NCI-H1436 treated with DMSO at 0.1 percent for 48 hours (cell line): ENCODE data around the gene NOC4L.
"Not testable (repeated sequence)": the region's sequence is repeated elsewhere in the genome, so short reads cannot be mapped to it uniquely, and the experiment has no call there.

ENCODE experiments used
- DNase-seq: peaks from one replicate; lab custom pipeline; 2025; lab: John Stamatoyannopoulos, UW

Gene NOC4L

GRCh38 chr12:132144115-132144809 is at the start of gene NOC4L, which contains the start of gene DDX51:
Gene NOC4L (plus strand): TSS chr12:132144457. CDS start chr12:132144489, 32 bp downstream.
Gene DDX51 (minus strand): TSS chr12:132144319. CDS start chr12:132144296, 23 bp downstream.
- peak; percentile 37 for DNase-seq

DNA sequence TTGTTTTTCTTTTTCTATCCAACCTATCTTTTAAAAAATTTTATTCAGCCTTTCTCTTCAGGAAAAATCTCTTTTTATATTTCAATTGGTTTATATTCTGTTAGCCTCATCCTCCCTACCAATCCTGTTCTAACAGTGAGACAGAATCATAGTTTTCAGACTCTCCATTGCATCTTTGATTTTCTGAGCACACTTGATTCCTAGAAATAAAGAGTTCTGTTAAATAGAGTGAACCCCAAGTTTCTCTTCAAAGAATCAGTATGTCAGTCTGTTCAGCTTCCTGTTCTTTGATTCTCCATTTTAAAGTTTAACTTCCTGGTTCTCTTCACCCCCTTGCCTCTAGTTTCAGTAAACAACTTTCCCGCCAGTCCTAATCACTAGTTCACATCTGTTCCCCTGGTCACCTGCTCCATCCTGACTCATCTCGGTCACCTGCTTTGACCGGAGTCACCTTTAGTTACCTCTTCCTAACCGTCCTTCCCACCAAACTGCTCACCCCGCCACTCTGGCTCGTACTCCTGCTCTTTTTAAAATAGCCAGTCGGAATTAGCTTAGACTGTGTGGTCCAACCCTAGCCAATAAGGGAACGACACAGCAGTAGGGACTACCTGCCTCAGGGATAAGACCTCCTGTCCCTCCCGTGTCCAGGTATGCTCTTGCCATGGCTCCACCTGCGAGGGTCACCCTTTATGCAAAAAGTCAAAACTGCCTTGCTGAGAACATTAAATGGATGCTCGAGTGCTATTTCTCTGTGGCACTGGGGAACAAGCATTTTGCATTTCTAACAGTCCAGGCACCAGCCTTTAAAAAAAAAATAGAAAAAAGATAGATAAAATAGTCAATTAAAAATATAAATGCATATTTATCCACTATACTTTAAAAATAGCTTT is 48.5 kb upstream of the NOC4L start:
- DNase-seq: no peak

DNA sequence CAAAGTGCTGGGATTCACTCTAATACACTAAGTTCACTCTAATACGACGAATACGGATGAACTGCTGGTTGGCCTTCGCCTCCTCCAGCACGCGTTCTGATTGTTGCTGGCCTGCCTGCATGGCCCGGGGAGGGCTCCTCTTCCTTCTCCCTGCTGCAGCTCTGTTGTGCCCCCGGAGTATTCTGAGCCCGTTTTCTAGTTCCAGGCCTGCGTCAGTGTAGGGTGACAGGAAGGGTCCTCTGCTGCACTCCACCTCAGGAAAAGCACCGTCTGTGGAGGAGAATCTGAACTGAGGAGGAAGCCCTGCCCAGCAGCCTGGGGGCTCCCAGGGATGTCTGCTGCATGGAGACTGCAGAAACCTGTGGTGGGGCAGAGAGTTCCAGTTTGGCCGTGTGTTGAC is 44.5 kb upstream of the NOC4L start:
- DNase-seq: no peak

GRCh38 chr12:132100306-132101065 is 43.8 kb upstream of the NOC4L start:
- no peak for DNase-seq

- DNase-seq: no peak
These were observed 42.0 kb upstream of the NOC4L start for GRCh38 chr12:132102297-132102696.

GRCh38 chr12:132103072-132103471 is 41.2 kb upstream of the NOC4L start:
- not testable (repeated sequence) for DNase-seq

- DNase-seq: no peak
These were observed 40.5 kb upstream of the NOC4L start for GRCh38 chr12:132103542-132104308.

- no peak for DNase-seq
These were observed 38.8 kb upstream of the NOC4L start for GRCh38 chr12:132105467-132105866.

- DNase-seq: no peak
These were observed 37.3 kb upstream of the NOC4L start for GRCh38 chr12:132106921-132107320.

DNA sequence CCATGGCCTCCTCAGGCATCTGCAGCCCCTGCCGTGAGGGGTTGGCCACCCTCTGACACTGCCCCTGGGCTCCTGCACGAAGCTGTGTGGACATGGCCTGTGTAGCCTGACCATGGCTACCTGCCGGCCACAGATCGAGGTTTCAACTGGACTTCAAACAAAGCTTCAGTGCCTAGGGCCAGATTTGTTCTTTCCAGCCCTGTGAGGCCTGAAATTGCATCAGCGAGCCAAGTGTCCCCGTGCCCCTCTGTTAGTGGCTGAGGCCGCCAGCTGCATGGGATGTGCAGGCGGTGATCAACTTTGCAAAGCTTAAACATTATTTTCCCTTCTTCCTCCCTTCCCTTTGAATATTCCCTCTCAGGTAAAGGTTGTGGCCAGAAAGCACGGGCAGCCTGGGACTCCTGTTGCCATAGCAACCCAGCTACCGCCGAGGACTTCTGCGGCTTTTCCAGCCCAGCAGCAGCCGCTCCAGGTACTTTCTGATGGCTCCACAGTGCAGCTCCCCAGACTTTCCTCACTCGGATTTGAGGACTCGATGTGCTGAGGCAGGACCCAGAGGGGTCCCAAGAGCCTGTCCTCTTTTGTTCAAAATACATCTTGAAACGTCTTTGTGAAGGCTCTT is 35.9 kb upstream of the NOC4L start:
- no peak for DNase-seq

GRCh38 chr12:132109741-132110140 is 34.5 kb upstream of the NOC4L start:
- no peak for DNase-seq

GRCh38 chr12:132110677-132111076 is 33.6 kb upstream of the NOC4L start:
- no peak for DNase-seq

GRCh38 chr12:132111654-132112304 is 32.5 kb upstream of the NOC4L start:
- DNase-seq: no peak

- no peak for DNase-seq
These were observed 29.6 kb upstream of the NOC4L start for GRCh38 chr12:132114667-132115066.

- no peak for DNase-seq
These were observed 28.8 kb upstream of the NOC4L start for GRCh38 chr12:132115500-132115899.

DNA sequence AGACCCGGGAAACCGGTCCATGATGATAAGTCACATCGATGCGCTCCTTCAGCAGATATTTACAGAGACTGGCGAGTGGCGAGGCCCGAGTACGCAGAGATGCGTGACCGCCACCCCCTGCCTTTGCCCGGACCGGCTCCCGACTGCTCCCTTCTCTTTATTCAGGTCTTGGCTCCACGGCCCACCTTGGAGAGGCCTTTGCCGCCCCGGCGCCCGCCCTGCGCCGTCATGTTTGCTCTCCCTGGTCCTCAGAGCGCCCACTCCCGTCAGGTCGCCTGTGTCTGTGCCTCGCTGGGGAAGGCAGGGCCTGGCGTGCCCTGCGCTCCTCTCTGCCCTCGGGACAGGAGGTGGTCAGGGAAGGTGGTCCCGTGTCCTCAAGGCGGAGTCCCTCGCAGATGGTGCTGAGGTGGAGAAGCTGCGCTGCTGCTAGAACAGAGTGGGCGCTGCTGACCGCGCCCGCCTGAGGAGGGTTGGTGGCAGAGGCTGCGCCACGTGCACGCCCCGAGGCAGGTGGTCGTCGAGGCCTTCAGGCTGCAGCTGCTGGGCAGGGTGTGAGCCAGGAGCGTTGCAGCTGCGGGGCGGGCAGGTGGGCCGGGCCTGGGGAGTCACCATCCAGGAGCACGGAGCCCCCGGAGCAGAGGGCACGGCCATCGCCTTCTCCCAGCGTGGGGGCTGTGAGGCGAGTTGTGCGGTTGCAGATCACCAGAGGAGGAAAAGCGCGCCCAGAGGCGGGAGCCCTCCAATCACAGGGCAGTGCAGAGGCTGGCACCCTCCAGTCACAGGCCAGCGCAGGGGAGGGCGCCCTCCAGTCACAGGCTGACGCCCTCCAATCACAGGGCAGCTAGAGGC is 27.3 kb upstream of the NOC4L start:
- no peak for DNase-seq

GRCh38 chr12:132117558-132117875 is 26.7 kb upstream of the NOC4L start:
- no peak for DNase-seq

GRCh38 chr12:132118876-132119275 is 25.4 kb upstream of the NOC4L start:
- DNase-seq: no peak

GRCh38 chr12:132121283-132121682 is 23.0 kb upstream of the NOC4L start:
- no peak for DNase-seq
